ENCODE measurements around the gene ID1.

GRCh38 chr20:31567380-31567720 lies 37.7 kb upstream of the ID1 start:
- TF ChIP-seq E4F1 (IDR thresholded peaks at IDR 0.05; ENCODE audit: borderline replicate concordance, partially characterized antibody): no peak
- TF ChIP-seq ATF2 (IDR thresholded peaks at IDR 0.05; ENCODE audit: low read length): no peak
- no peak for TF ChIP-seq CTCF (IDR thresholded peaks at IDR 0.05 in 2 of 3, conservative IDR thresholded peaks at IDR 0.05 in 1 of 3; ENCODE audit: control insufficient read depth in 2 of 3, extremely low read depth in 1 of 3, insufficient read depth in 1 of 3, low read depth in 3 of 3, low read length in 3 of 3)
- TF ChIP-seq RFX5 (IDR thresholded peaks at IDR 0.05; ENCODE audit: low read depth, low read length): no peak
